ENCODE measurements around the gene TTPAL.

TTPAL gene

DNA sequence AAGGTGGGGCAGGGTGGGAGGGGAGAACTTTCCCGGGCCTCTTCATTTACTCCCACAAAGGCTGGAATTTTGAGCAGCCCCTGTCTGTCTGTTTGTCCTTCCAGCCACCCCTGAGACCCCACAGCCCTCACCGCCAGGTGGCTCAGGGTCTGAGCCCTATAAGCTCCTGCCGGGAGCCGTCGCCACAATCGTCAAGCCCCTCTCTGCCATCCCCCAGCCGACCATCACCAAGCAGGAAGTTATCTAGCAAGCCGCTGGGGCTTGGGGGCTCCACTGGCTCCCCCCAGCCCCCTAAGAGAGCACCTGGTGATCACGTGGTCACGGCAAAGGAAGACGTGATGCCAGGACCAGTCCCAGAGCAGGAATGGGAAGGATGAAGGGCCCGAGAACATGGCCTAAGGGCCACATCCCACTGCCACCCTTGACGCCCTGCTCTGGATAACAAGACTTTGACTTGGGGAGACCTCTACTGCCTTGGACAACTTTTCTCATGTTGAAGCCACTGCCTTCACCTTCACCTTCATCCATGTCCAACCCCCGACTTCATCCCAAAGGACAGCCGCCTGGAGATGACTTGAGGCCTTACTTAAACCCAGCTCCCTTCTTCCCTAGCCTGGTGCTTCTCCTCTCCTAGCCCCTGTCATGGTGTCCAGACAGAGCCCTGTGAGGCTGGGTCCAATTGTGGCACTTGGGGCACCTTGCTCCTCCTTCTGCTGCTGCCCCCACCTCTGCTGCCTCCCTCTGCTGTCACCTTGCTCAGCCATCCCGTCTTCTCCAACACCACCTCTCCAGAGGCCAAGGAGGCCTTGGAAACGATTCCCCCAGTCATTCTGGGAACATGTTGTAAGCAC is 46.0 kb upstream of the TTPAL start:
- TF ChIP-seq, protein P1, sequence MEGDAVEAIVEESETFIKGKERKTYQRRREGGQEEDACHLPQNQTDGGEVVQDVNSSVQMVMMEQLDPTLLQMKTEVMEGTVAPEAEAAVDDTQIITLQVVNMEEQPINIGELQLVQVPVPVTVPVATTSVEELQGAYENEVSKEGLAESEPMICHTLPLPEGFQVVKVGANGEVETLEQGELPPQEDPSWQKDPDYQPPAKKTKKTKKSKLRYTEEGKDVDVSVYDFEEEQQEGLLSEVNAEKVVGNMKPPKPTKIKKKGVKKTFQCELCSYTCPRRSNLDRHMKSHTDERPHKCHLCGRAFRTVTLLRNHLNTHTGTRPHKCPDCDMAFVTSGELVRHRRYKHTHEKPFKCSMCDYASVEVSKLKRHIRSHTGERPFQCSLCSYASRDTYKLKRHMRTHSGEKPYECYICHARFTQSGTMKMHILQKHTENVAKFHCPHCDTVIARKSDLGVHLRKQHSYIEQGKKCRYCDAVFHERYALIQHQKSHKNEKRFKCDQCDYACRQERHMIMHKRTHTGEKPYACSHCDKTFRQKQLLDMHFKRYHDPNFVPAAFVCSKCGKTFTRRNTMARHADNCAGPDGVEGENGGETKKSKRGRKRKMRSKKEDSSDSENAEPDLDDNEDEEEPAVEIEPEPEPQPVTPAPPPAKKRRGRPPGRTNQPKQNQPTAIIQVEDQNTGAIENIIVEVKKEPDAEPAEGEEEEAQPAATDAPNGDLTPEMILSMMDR (conservative IDR thresholded peaks at IDR 0.05; ENCODE audit: low read depth, low read length): no peak
- no peak overlapping the region for H3K4me3 ChIP-seq (ENCODE audit: low read depth, low read length)
- no peak for DNase-seq (ENCODE audit: low read depth)

DNA sequence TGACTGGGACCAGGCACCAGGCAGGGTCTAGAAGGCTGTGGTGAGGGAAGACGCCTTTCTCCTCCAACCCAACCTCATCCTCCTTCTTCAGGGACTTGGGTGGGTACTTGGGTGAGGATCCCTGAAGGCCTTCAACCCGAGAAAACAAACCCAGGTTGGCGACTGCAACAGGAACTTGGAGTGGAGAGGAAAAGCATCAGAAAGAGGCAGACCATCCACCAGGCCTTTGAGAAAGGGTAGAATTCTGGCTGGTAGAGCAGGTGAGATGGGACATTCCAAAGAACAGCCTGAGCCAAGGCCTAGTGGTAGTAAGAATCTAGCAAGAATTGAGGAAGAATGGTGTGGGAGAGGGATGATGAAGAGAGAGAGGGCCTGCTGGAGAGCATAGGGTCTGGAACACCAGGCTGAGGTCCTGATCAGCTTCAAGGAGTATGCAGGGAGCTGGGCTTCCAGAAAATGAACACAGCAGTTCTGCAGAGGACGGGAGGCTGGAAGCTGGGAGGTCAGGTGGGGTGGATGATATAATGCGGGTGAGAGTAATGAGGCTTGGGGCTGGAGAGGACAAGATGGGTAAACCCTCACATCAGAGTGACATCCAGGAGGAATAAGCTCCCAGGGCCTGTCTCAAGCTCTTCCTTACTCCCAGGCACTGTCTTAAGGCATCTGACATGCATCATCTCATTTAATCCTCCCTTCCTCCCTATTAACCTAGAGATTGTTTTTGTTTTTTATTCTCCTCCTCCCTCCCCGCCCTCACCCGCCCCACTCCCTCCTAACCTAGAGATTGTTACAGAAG is 45.2 kb upstream of the TTPAL start:
- TF ChIP-seq, protein P1 (conservative IDR thresholded peaks at IDR 0.05; ENCODE audit: low read depth, low read length): no peak
- DNase-seq (ENCODE audit: low read depth): no peak
- H3K4me3 ChIP-seq (ENCODE audit: low read depth, low read length): no peak overlapping the region

DNA sequence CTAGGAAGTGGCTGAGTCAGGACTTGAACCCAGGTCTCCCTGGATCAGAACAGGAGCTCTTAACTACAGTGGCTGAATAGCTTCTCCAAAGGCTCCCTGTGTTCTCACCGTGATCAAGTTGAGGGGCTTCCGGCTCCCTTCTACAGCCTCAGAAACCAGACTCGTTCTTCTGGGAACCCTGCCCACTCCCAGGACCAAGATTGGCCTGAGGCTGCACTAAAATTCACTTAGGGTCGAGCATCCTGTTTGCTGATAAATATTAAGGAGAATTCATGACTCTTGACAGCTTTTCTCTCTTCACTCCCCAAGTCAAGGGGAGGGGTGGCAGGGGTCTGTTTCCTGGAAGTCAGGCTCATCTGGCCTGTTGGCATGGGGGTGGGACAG is 44.6 kb upstream of the TTPAL start:
- no peak for DNase-seq (ENCODE audit: low read depth)
- TF ChIP-seq, protein P1 (conservative IDR thresholded peaks at IDR 0.05; ENCODE audit: low read depth, low read length): no peak

DNA sequence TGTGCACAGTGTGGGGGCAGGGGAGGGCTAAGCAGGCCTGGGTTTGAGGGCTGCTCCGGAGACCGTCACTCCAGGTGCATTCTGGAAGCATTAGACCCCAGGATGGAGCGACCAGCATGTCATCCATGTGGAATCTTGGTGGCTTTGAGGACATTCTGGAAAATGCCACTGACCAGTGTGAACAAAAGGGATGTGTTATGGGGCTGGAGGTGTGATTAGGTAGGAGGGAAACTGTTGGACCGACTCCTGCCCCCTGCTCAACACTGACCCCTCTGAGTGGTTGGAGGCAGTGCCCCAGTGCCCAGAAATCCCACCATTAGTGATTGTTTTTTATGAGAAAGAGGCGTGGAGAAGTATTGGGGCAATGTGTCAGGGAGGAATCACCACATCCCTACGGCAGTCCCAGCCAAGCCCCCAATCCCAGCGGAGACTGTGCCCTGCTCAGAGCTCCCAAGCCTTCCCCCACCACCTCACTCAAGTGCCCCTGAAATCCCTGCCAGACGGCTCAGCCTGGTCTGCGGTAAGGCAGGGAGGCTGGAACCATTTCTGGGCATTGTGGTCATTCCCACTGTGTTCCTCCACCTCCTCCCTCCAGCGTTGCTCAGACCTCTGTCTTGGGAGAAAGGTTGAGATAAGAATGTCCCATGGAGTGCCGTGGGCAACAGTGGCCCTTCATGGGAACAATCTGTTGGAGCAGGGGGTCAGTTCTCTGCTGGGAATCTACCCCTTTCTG is 44.0 kb upstream of the TTPAL start:
- no peak for DNase-seq (ENCODE audit: low read depth)
- TF ChIP-seq, protein P1 (conservative IDR thresholded peaks at IDR 0.05; ENCODE audit: low read depth, low read length): peak; percentile 10

More for the DNA sequence above, 44.6 kb upstream of the TTPAL start:
- H3K4me3 ChIP-seq (ENCODE audit: low read depth, low read length): no peak overlapping the region

DNA sequence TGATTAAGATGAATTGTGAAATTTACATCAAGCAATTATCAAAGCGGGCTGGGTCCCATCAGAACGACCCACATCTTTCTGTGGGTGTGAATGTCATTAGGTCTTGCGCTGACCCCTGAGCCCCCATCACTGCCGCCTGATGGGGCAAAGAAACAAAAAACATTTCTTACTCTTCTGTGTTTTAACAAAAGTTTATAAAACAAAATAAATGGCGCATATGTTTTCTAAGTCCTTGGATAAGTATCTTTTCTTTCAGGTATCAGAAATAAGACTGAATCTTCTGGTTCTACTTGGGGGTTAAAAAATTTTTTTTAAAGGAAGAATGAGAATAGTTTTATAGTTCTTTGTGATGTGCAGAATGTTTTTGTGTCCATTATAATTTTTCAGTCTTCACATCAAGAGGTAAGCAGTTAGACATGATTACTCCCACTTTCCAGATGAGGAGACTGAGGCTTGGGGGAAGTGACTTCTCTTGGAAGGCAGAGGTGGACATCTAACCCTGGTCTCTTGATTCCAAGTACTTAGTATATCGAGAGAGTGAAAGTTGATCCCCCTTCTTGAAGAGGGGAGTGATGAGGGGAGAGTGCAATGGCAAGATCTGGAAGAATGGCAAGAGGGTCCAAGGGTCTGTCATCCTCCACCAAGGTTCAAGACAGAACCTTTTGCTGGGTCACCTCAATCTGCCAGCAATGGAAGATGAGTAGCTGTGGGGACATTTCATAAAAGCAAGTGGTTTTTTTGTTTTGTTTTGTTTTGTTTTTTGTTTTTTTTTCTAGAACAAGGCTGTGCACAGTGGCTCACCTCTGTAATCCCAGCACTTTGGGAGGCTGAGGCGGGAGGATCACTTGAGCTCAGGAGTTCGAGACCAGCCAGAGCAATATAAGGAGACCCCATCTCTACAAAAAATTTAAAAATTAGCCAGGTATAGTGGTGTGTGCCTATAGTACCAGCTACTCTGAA is 42.8 kb upstream of the TTPAL start:
- TF ChIP-seq, protein P1 (conservative IDR thresholded peaks at IDR 0.05; ENCODE audit: low read depth, low read length): no peak
- DNase-seq (ENCODE audit: low read depth): no peak
- H3K4me3 ChIP-seq (ENCODE audit: low read depth, low read length): no peak overlapping the region

More for the DNA sequence above, 44.0 kb upstream of the TTPAL start:
- H3K4me3 ChIP-seq (ENCODE audit: low read depth, low read length): no peak overlapping the region

All from choroid plexus epithelial cell (primary cell).